ENCODE results near the gene CFDP1. TPM values are rescaled to one million over a fixed set of nuclear protein-coding genes. Genes with fewer than 3 reads are reported as not detected.
A peak's percentile ranks its signal among the peaks of the same experiment; 100 is the strongest.

Gene CFDP1
- total and polyA plus RNA-seq, 2 of the 13 experiments (the other 11 are each of a cell fraction or from before 2014, with no cell fraction given) = 78.6 to 153 TPM

- TF ChIP-seq ZNF407 (CRISPR knock-in tag; IDR thresholded peaks at IDR 0.05; ENCODE audit: not compliant biosample characterization) = no peak
- TF ChIP-seq STAG1 (CRISPR knock-in tag; IDR thresholded peaks at IDR 0.05) = no peak; the same call in none of the 2 replicates
- 0 out of 2 replicates have a peak, but pooled peaks have one; percentile 56 for TF ChIP-seq RFXANK (CRISPR knock-in tag; IDR thresholded peaks at IDR 0.05)
- peak; percentile 92; the same call in 1 of the 2 replicates for TF ChIP-seq ZNF607 (CRISPR knock-in tag; IDR thresholded peaks at IDR 0.05; ENCODE audit: borderline replicate concordance)
- TF ChIP-seq CEBPB (IDR thresholded peaks at IDR 0.05; ENCODE audit: borderline replicate concordance, low read depth, low read length) = peak; percentile 69; the same call in 1 of the 2 replicates
- no peak for TF ChIP-seq ZFP62 (CRISPR knock-in tag; IDR thresholded peaks at IDR 0.05)
- 0 out of 2 replicates have a peak, but pooled peaks have one; percentile 29 for TF ChIP-seq ZNF468 (CRISPR knock-in tag; IDR thresholded peaks at IDR 0.05)
- no peak for TF ChIP-seq LCORL (IDR thresholded peaks at IDR 0.05)
- TF ChIP-seq LCORL (CRISPR knock-in tag; IDR thresholded peaks at IDR 0.05) = peak; percentile 93
- TF ChIP-seq EHMT2 (IDR thresholded peaks at IDR 0.05; ENCODE audit: borderline replicate concordance, low read depth, low read length) = no peak
- peak; percentile 81 for TF ChIP-seq KAT8 (CRISPR knock-in tag; IDR thresholded peaks at IDR 0.05)
- TF ChIP-seq SKIL (CRISPR knock-in tag; IDR thresholded peaks at IDR 0.05; ENCODE audit: borderline replicate concordance) = peak; percentile 77
- TF ChIP-seq RORA (CRISPR knock-in tag; IDR thresholded peaks at IDR 0.05) = no peak
- TF ChIP-seq ATF2 (CRISPR knock-in tag; IDR thresholded peaks at IDR 0.05) = peak; percentile 84
- TF ChIP-seq MYPOP (CRISPR knock-in tag; IDR thresholded peaks at IDR 0.05) = peak; percentile 97
- no peak for TF ChIP-seq ZNF10 (CRISPR knock-in tag; IDR thresholded peaks at IDR 0.05; ENCODE audit: borderline replicate concordance, low read depth)
- TF ChIP-seq ZNF589 (CRISPR knock-in tag; conservative IDR thresholded peaks at IDR 0.05) = peak; percentile 87
These were observed 127.8 kb downstream of the CFDP1 start (continued) for GRCh38 chr16:75305364-75306098.

All from HepG2 (cell line).